Ectodermal cell (in vitro differentiated cells): Measurements from ENCODE around the gene EMC6.
"Not testable (repeated sequence)": the region's sequence is repeated elsewhere in the genome, so short reads cannot be mapped to it uniquely, and the experiment has no call there.

ENCODE experiments used
- H3K27ac ChIP-seq: 2 replicates; pipeline ENCODE4 v1.7.0; 2013; ENCODE audit warnings: mild to moderate bottlenecking, low read depth, low read length; ENCODE audit not compliant: insufficient read depth, poor library complexity, severe bottlenecking
- H3K27me3 ChIP-seq: 2 replicates; pipeline ENCODE4 v1.7.0; 2013; ENCODE audit warnings: mild to moderate bottlenecking, low read length; ENCODE audit not compliant: insufficient read depth, control insufficient read depth, poor library complexity, severe bottlenecking
- H3K36me3 ChIP-seq: one replicate; pipeline ENCODE4 v1.7.0; 2013; ENCODE audit warnings: low read length; ENCODE audit not compliant: control insufficient read depth, insufficient read depth
- H3K4me1 ChIP-seq: one replicate; pipeline ENCODE4 v1.7.0; 2013; ENCODE audit warnings: low read length; ENCODE audit not compliant: control insufficient read depth, insufficient read depth
- H3K4me3 ChIP-seq: 2 replicates; pipeline ENCODE4 v1.7.0; 2013; ENCODE audit warnings: low read depth, low read length, control low read depth; ENCODE audit not compliant: insufficient read depth
- H3K9me3 ChIP-seq: 2 replicates; pipeline ENCODE4 v1.7.0; 2013; ENCODE audit warnings: mild to moderate bottlenecking, low read length, moderate library complexity; ENCODE audit not compliant: control insufficient read depth
- WGBS, 2 experiments: methylation state at CpG; one replicate each; pipeline ENCODE4 v1.1.7; 2013; ENCODE audit warnings: missing lambda C conversion rate in 2 of 2; 5-methylcytosine and 5-hydroxymethylcytosine counted together

Gene EMC6

GRCh38 chr17:3693829-3694231, 25.2 kb downstream of the EMC6 start:
- H3K4me3 ChIP-seq, result no peak overlapping the region
- no peaks in the 10 kb centered on the region for H3K9me3 ChIP-seq
- 89 to 91% methylated on average over 9 of the region's 9 CpGs for WGBS, 2 experiments
- peaks cover 3% of the 10 kb centered on the region for H3K4me1 ChIP-seq
- no peaks in the 10 kb centered on the region for H3K36me3 ChIP-seq
- peaks cover 51% of the 10 kb centered on the region for H3K27me3 ChIP-seq
- H3K27ac ChIP-seq, result no peak overlapping the region

- H3K4me3 ChIP-seq, result no peak overlapping the region
These were observed 26.6 kb downstream of the EMC6 start for GRCh38 chr17:3695129-3695722.

DNA sequence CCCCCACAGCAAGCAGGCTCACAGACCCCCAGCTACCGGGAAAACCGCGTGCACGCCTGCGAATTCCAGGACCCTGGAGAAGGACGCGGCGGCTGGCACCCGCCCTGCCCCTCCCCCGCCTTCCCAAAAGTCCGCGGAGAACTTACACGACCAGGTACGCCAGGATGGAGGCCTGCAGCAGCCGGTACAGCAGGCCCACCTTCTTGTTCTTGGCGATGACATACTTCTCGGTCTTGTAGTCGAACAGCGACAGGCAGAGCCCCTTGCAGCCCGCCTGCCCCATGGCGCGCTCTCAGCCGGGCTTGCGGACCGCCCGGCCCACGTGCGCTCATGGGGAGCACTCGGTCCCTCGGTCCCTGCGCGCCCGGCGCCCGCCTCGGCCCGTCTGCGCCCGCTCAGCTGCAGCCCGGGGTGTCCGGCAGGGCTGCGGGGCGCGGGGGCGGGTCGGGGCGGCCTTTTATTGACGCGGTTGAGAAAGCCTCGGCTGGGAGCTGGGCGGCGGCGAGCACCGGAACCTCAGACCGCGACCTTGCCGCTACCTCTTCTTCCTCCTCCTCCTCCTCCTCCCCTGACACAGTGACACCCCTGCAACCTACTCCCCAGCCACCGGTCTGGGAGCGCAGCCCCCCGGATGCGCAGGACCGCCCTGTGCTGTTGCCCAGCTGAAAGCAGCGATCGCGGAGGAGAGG, 27.3 kb downstream of the EMC6 start, which contains the start of gene P2RX5:
TSS of gene P2RX5 (minus strand) at position 433 of the 689 bp plus-strand sequence. CDS start at position 283, 150 bp downstream.
- peaks cover 51% of the 10 kb centered on the region for H3K27me3 ChIP-seq
- WGBS, 2 experiments, result 1% methylated on average over 57 to 60 of the region's 65 CpGs
- H3K27ac ChIP-seq, result no peak within 1 kb of the TSS
- no peaks in the 10 kb centered on the region for H3K9me3 ChIP-seq
- H3K36me3 ChIP-seq, result no peaks in the 10 kb centered on the region
- H3K4me3 ChIP-seq, result peak within 1 kb of the TSS; percentile 24
- peaks cover 3% of the 10 kb centered on the region for H3K4me1 ChIP-seq

More at GRCh38 chr17:3695129-3695722, 26.6 kb downstream of the EMC6 start:
- 24 to 27% methylated on average over 16 of the region's 17 CpGs for WGBS, 2 experiments
- Histone ChIP-seq H3K27ac (no peak overlapping the region), H3K4me1 (peaks cover 3% of the 10 kb centered on the region), H3K27me3 (peaks cover 51% of the 10 kb centered on the region), H3K36me3 (no peaks in the 10 kb centered on the region), H3K9me3 (no peaks in the 10 kb centered on the region)

DNA sequence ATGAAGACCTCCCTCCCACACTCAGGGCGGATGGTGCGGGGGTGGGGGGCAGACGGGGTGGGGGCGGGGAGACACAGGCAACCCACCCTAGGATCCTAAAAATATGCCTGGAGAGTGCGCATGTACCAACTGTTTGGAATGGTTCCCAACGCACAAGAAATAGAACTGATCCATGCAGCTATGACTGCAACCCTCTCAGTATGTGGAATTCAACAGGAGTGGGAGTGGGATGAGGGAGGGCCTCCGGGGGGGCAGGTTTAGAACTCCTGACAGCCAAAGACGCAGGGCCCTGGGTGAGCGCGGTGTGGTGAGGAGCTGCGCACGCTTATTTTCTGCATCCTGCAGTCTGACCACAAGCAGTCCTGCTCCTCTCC, 28.5 kb downstream of the EMC6 start:
- 66 to 71% methylated on average over 12 of the region's 12 CpGs for WGBS, 2 experiments
- peaks cover 51% of the 10 kb centered on the region for H3K27me3 ChIP-seq

GRCh38 chr17:3698139-3698538, 29.5 kb downstream of the EMC6 start:
- Histone ChIP-seq H3K36me3 (no peaks in the 10 kb centered on the region), H3K27ac (no peak overlapping the region), H3K9me3 (no peaks in the 10 kb centered on the region), H3K27me3 (peaks cover 51% of the 10 kb centered on the region), H3K4me3 (no peak overlapping the region), H3K4me1 (peaks cover 3% of the 10 kb centered on the region)
- WGBS, 2 experiments, result 89% methylated on average over 4 of the region's 4 CpGs

More for the DNA sequence above, 28.5 kb downstream of the EMC6 start:
- Histone ChIP-seq H3K27ac (no peak overlapping the region), H3K4me1 (peaks cover 3% of the 10 kb centered on the region), H3K36me3 (no peaks in the 10 kb centered on the region), H3K9me3 (no peaks in the 10 kb centered on the region), H3K4me3 (no peak overlapping the region)

DNA sequence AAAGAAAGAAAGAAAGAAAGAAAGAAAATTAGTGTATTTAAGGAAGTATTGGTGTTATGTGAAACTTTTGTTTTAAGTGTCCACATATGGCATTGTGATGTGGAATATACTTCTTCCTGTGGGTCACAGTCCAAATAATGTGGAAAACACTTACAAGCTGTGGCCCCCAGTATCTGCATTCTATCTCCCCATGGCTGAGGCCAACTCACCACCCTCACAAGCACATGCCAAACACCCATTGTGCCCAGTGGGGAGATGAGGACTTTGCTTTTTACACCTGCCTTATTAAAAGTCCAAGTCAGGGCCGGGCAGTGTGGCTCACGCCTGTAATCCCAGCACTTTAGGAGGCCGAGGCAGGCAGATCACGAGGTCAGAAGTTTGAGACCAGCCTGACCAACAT, 31.3 kb downstream of the EMC6 start:
- Histone ChIP-seq H3K27me3 (peaks cover 37% of the 10 kb centered on the region), H3K4me3 (no peak overlapping the region), H3K27ac (no peak overlapping the region), H3K9me3 (no peaks in the 10 kb centered on the region), H3K36me3 (no peaks in the 10 kb centered on the region), H3K4me1 (peaks cover 3% of the 10 kb centered on the region)
- WGBS, 2 experiments, result 87 to 89% methylated on average over 4 of the region's 4 CpGs

DNA sequence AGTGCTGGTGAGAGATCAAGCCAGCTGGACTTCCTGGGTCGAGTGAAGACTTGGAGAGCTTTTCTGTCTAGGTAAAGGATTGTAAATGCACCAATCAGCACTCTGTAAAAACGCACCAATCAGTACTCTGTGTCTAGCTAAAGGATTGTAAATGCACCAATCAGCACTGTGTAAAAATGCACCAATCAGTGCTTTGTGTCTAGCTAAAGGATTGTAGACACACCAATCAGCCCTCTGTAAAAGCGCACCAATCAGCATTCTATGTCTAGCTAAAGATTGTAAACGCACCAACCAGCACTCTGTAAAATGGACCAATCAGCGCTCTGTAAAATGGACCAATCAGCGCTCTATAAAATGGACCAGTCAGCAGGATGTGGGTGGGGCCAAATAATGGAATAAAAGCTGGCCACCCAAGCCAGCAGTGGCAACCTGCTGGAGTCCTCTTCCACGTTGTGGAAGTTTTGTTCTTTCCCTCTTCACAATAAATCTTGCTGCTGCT, 33.5 kb downstream of the EMC6 start:
- H3K27me3 ChIP-seq, result peaks cover 15% of the 10 kb centered on the region
- not testable (repeated sequence) for H3K4me3 ChIP-seq, H3K36me3 ChIP-seq, H3K4me1 ChIP-seq, H3K9me3 ChIP-seq, H3K27ac ChIP-seq
- 89 to 90% methylated on average over 7 of the region's 7 CpGs for WGBS, 2 experiments

DNA sequence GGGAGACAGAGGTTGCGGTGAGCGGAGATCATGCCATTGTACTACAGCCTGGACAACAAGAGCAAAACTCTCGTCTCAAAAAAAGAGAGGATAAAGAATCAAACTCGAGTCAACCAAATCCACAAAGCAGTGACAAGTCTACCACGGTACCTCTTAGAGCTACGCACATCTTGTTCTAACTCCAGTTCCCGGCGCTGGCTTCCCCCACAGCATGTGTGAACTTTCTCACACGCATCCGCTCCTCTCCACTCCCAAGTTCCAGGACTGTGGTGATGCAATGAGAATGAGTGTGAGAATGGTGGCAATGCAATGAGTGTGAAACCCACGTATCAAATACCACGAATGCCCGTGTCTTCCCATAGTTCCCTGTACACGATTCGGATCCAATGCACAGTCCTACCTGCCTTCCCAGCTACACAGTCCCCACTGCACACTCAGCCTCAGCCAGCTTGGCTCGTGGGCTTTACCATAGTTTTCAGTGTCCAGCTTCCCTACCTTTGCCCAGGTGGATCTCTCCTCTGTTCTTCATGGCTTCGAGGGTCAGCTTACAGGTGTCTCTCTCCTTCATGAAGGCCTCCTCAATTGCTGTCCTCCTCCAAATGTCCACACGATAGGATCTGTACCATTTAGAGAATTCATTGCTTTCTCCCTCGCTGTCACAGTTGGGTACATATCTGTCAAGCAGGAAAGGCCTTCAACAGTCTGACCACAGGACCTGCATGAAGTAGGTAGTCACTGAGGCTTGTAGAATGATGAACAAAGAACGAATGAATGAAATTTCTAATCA, 36.5 kb downstream of the EMC6 start:
- Histone ChIP-seq H3K9me3 (no peaks in the 10 kb centered on the region), H3K4me3 (no peak overlapping the region), H3K36me3 (no peaks in the 10 kb centered on the region), H3K4me1 (no peaks in the 10 kb centered on the region), H3K27ac (no peak overlapping the region), H3K27me3 (no peaks in the 10 kb centered on the region)
- 88 to 89% methylated on average over 20 of the region's 20 CpGs for WGBS, 2 experiments

GRCh38 chr17:3705718-3705984, 37.0 kb downstream of the EMC6 start:
- H3K36me3 ChIP-seq, H3K9me3 ChIP-seq, H3K4me1 ChIP-seq, H3K27ac ChIP-seq, H3K27me3 ChIP-seq, H3K4me3 ChIP-seq: not testable (repeated sequence)
- WGBS, 2 experiments, result 92 to 100% methylated on average over 1 of the region's 1 CpG

DNA sequence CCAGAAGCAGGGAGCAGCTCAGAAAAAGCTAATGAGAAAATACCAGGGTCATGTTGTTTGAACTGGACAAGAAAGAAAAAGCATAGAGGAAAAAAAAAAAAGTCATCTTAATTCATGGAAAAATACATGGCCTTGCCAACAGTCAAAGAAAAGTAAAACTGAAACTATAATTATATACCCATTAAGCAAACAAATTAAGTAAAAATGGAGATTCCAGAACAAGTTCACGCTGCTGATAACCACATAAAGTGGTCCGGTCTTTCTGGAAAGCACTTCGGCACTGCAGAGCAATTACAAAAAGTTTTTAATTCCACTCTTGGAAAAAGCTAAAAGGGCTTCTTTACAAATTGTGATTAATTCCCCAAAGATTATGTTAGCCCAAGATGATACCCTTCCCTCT, 39.8 kb downstream of the EMC6 start:
- Histone ChIP-seq H3K27ac (no peak overlapping the region), H3K36me3 (no peaks in the 10 kb centered on the region), H3K4me3 (no peak overlapping the region), H3K27me3 (no peaks in the 10 kb centered on the region), H3K4me1 (no peaks in the 10 kb centered on the region), H3K9me3 (no peaks in the 10 kb centered on the region)
- WGBS, 2 experiments, result 95 to 96% methylated on average over 3 of the region's 3 CpGs
